Gastroesophageal sphincter (tissue), 3 donors: Measurements from ENCODE around the gene LUC7L3.

Source experiments
- EP300 ChIP-seq: sonication (generic); formaldehyde crosslinking; IDR thresholded peaks from one replicate; pipeline ENCODE4 v1.6.1; 2017; ENCODE audit warnings: antibody characterized with exemption, mild to moderate bottlenecking
- POLR2A ChIP-seq, 2 donors: fragments of 450-650 bp; IDR thresholded peaks; one replicate each; pipeline ENCODE4 v1.6.1; 2017; ENCODE audit warnings: antibody characterized with exemption in 2 of 2, mild to moderate bottlenecking in 2 of 2, moderate library complexity in 1 of 2
- POLR2AphosphoS5 ChIP-seq: sonication (generic); formaldehyde crosslinking; IDR thresholded peaks from one replicate; pipeline ENCODE4 v1.6.1; 2017; ENCODE audit warnings: antibody characterized with exemption
- TF ChIP-seq, protein P1 (sequence below), 4 experiments: fragments of 200-600 bp in 2 of 4; fragments of 450-650 bp in 2 of 4; sonication (generic) in 1 of 4; IDR thresholded peaks; one replicate each; pipeline ENCODE4 v1.5.1; 2017 to 2019; ENCODE audit warnings: antibody characterized with exemption in 4 of 4, mild to moderate bottlenecking in 2 of 4, moderate library complexity in 2 of 4

DNA sequence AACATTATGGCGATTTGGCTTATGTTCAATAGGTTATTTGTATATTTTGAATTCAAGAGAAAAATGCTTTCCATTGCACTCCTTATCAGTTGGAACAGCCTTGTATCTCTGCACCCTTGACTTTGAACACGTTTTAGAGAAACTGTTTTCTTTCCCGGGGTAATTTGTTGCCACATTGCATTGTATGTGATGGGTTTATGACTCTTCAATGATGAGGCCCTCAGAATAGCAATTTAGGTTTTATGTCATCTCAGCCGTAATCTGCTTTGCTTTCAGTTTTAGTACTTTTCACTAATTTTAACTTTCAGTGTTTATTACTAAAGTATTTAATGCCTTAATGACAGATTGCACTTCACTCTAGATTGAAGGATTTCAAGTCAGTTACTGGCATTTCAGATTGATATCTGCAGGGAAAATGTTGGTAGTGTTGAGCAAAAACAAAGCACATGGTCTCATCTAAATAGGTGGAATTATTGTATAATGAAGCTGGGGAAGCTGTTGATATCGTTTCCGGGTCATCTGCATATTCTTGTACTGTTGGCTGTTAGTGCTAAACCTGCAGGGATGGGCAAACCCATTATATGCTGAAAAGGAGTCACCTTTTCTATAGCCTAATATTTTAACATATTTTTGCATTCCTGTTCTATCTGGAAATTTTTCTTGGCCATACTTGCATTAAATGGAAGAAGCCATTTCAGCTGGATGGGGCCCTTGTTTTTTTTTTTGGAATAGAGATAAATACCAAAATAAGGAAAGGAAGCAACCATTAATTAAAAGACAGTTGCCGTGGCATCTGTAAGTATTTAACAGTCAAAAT, 2.0 kb downstream of the LUC7L3 start:
- TF ChIP-seq EP300 = no peak
- TF ChIP-seq POLR2A (IDR thresholded peaks at IDR 0.05) = no peak
- TF ChIP-seq, protein P1, sequence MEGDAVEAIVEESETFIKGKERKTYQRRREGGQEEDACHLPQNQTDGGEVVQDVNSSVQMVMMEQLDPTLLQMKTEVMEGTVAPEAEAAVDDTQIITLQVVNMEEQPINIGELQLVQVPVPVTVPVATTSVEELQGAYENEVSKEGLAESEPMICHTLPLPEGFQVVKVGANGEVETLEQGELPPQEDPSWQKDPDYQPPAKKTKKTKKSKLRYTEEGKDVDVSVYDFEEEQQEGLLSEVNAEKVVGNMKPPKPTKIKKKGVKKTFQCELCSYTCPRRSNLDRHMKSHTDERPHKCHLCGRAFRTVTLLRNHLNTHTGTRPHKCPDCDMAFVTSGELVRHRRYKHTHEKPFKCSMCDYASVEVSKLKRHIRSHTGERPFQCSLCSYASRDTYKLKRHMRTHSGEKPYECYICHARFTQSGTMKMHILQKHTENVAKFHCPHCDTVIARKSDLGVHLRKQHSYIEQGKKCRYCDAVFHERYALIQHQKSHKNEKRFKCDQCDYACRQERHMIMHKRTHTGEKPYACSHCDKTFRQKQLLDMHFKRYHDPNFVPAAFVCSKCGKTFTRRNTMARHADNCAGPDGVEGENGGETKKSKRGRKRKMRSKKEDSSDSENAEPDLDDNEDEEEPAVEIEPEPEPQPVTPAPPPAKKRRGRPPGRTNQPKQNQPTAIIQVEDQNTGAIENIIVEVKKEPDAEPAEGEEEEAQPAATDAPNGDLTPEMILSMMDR (IDR thresholded peaks at IDR 0.05) = no peak
- no peak for TF ChIP-seq POLR2AphosphoS5
